B cell (primary cell): ENCODE measurements around the gene CACNA2D1. TPM values are rescaled to one million over a fixed set of nuclear protein-coding genes. Genes with fewer than 3 reads are reported as not detected.

Source experiments
- ATAC-seq: fragments of 200-7000 bp; cut with Tn5 transposase; one replicate; pipeline ENCODE4 v1.10.0; 2021; ENCODE audit warnings: low read depth, mild to moderate bottlenecking, moderate number of reproducible peaks, moderate library complexity
- CTCF ChIA-PET: fragments of 350-600 bp; sonication (Branson Sonifier 250); formaldehyde crosslinking; loops from one replicate; lab custom pipeline; 2021; ENCODE audit warnings: antibody characterized with exemption, inconsistent platforms; lab: Charles Lee
- POLR2A ChIA-PET: fragments of 350-600 bp; sonication (Branson Sonifier 250); formaldehyde crosslinking; loops from one replicate; lab custom pipeline; 2021; ENCODE audit warnings: antibody characterized with exemption; lab: Charles Lee
- DNase-seq: peaks from one replicate; pipeline ENCODE4 v3.0.0; 2013
- H2AFZ ChIP-seq: 2 replicates; pipeline ENCODE4 v1.6.1; 2012; ENCODE audit warnings: mild to moderate bottlenecking, low read depth, low read length; ENCODE audit not compliant: insufficient read depth, poor library complexity, severe bottlenecking
- H3K27ac ChIP-seq, 2 donors: 1 replicate in 1 of 2; 2 replicates in 1 of 2; pipeline ENCODE4 v1.5.1; 2012 to 2013; ENCODE audit warnings: low read length in 2 of 2, mild to moderate bottlenecking in 2 of 2, moderate library complexity in 1 of 2
- H3K27me3 ChIP-seq, 4 experiments: fragments of 200-600 bp in 1 of 4; sonication (generic) in 1 of 4; replicated peaks in 1 of 4; 1 replicate in 2 of 4; 2 replicates in 2 of 4; pipeline versions ENCODE4 v1.6.1 to v1.7.0; 2013 to 2016; ENCODE audit warnings: low read length in 3 of 4, mild to moderate bottlenecking in 2 of 4, mixed read lengths in 1 of 4, moderate library complexity in 1 of 4; ENCODE audit not compliant: insufficient read depth in 4 of 4, control insufficient read depth in 3 of 4; ENCODE audit errors: control extremely low read depth in 1 of 4
- H3K36me3 ChIP-seq, 2 experiments: replicated peaks in 1 of 2; 1 replicate in 1 of 2; 2 replicates in 1 of 2; pipeline versions ENCODE4 v1.6.1 to v1.7.1; 2013; ENCODE audit warnings: low read length in 1 of 2; ENCODE audit not compliant: insufficient read depth in 2 of 2, control insufficient read depth in 1 of 2; ENCODE audit errors: control extremely low read depth in 1 of 2, extremely low read depth in 1 of 2
- H3K4me1 ChIP-seq, 2 donors: fragments of 200-600 bp in 1 of 2; sonication (generic) in 1 of 2; 1 replicate in 1 of 2; 2 replicates in 1 of 2; pipeline versions ENCODE4 v1.5.1 to v1.6.1; 2013 to 2017; ENCODE audit warnings: low read length in 2 of 2; ENCODE audit not compliant: control insufficient read depth in 2 of 2, insufficient read depth in 2 of 2
- H3K4me2 ChIP-seq: replicated peaks from 2 replicates; pipeline ENCODE3; 2012; ENCODE audit warnings: mild to moderate bottlenecking, low read depth, low read length; ENCODE audit not compliant: poor library complexity, severe bottlenecking
- H3K4me3 ChIP-seq, 5 experiments: fragments of 200-600 bp in 1 of 5; sonication (generic) in 1 of 5; 1 replicate in 3 of 5; 2 replicates in 2 of 5; pipeline versions ENCODE4 v1.5.1 to v1.7.0; 2011 to 2016; ENCODE audit warnings: low read length in 4 of 5, mild to moderate bottlenecking in 4 of 5, low read depth in 2 of 5, control low read depth in 1 of 5, moderate library complexity in 1 of 5; ENCODE audit not compliant: insufficient read depth in 1 of 5; ENCODE audit errors: control extremely low read depth in 1 of 5, extremely low read depth in 1 of 5
- H3K79me2 ChIP-seq: fragments of 200-600 bp; sonication (generic); one replicate; pipeline ENCODE4 v1.6.0; 2016; ENCODE audit warnings: low read length; ENCODE audit not compliant: control insufficient read depth, insufficient read depth
- H3K9ac ChIP-seq: fragments of 200-600 bp; sonication (generic); 2 replicates; pipeline ENCODE4 v1.6.1; 2017; ENCODE audit warnings: mild to moderate bottlenecking, low read length, moderate library complexity
- H3K9me3 ChIP-seq, 3 donors: one replicate each; pipeline versions ENCODE4 v1.6.1 to v1.7.1; 2013; ENCODE audit warnings: low read length in 2 of 3; ENCODE audit not compliant: control insufficient read depth in 2 of 3, insufficient read depth in 1 of 3; ENCODE audit errors: control extremely low read depth in 1 of 3
- H4K20me1 ChIP-seq: 2 replicates; pipeline ENCODE4 v1.6.0; 2012; ENCODE audit warnings: mild to moderate bottlenecking, low read length; ENCODE audit not compliant: insufficient read depth, control insufficient read depth, poor library complexity, severe bottlenecking
- H3K27ac Mint-ChIP-seq: one replicate; pipeline ENCODE4 v1.8.0; 2021; ENCODE audit warnings: mixed read lengths
- H3K27me3 Mint-ChIP-seq: one replicate; pipeline ENCODE4 v1.8.0; 2021; ENCODE audit warnings: mixed read lengths
- H3K4me1 Mint-ChIP-seq: one replicate; pipeline ENCODE4 v1.8.0; 2021; ENCODE audit warnings: mixed read lengths
- H3K4me3 Mint-ChIP-seq: one replicate; pipeline ENCODE4 v1.8.0; 2021; ENCODE audit warnings: mixed read lengths
- H3K9me3 Mint-ChIP-seq: one replicate; pipeline ENCODE4 v1.8.0; 2022; ENCODE audit warnings: mixed read lengths; ENCODE audit not compliant: insufficient read depth
- CTCF ChIP-seq: fragments of 200-600 bp; IDR thresholded peaks from one replicate; pipeline ENCODE4 v1.8.0; 2022; ENCODE audit warnings: antibody characterized with exemption, mild to moderate bottlenecking
- EZH2 ChIP-seq: IDR thresholded peaks from 2 replicates; pipeline ENCODE4 v1.6.1; 2012; ENCODE audit warnings: borderline replicate concordance, low read depth, mild to moderate bottlenecking, moderate library complexity, low read length; ENCODE audit not compliant: insufficient read depth, poor library complexity, severe bottlenecking
- WGBS: methylation state at CpG from one replicate; pipeline ENCODE4 v1.1.5; 2013; ENCODE audit warnings: missing lambda C conversion rate; ENCODE audit not compliant: insufficient coverage; 5-methylcytosine and 5-hydroxymethylcytosine counted together
- intact Hi-C: fragments of 100-400 bp; cut with micrococcal nuclease; formaldehyde crosslinking; loops from one replicate; pipeline ENCODE4 v1.10.0; 2022
- polyA plus RNA-seq: library from polyadenylated mRNA; depleted of rRNA; stranded (reverse); fragments of >200 nt; gene quantifications from 2 replicates; pipeline ENCODE4 v1.2.3, GENCODE V29; 2012
- total RNA-seq, 2 donors: library from RNA; stranded (reverse); fragments of 120-200 nt in 1 of 2; gene quantifications; 1 replicate in 1 of 2; 2 replicates in 1 of 2; pipeline versions ENCODE4 v1.2.3 to v1.2.4, GENCODE V29; 2013 to 2022

The CACNA2D1 gene
- total and polyA plus RNA-seq, 2 donors (not counting 1 experiment from before 2014, with no cell fraction given): not detected

- Histone ChIP-seq H3K27me3 (no peaks in the 10 kb centered on the region), H2AFZ (no peak overlapping the region), H3K4me3 (no peak overlapping the region), H3K9ac (no peak overlapping the region), H4K20me1 (no peaks in the 10 kb centered on the region), H3K36me3 (no peaks in the 10 kb centered on the region), H3K27ac (no peak overlapping the region), H3K9me3 (peaks cover 0 to 14% (median 2%) of the 10 kb centered on the region in 3 donors), H3K4me2 (no peak overlapping the region), H3K4me1 (no peaks in the 10 kb centered on the region), H3K79me2 (no peaks in the 10 kb centered on the region)
- H3K9me3 Mint-ChIP-seq: no peaks in the 10 kb centered on the region
- no peaks in the 10 kb centered on the region for H3K4me1 Mint-ChIP-seq
- no peak overlapping the region for H3K4me3 Mint-ChIP-seq
- H3K27me3 Mint-ChIP-seq: no peaks in the 10 kb centered on the region
- ChIA-PET CTCF (no interaction called here), POLR2A (no interaction called here)
- no peak for TF ChIP-seq CTCF
- no peak for TF ChIP-seq EZH2
- WGBS: 100% methylated on average over 1 of the region's 4 CpGs
- ATAC-seq (no peak), DNase-seq (no peak)
- intact Hi-C loops: no loop called here
- no peak overlapping the region for H3K27ac Mint-ChIP-seq
Measured at GRCh38 chr7:82305347-82306005, 138.1 kb downstream of the CACNA2D1 start.

- Mint-ChIP-seq H3K4me3 (no peak overlapping the region), H3K27me3 (no peaks in the 10 kb centered on the region)
- POLR2A ChIA-PET: no interaction called here
Measured at GRCh38 chr7:82294865-82295264, 148.7 kb downstream of the CACNA2D1 start.

More at GRCh38 chr7:82294865-82295264, 148.7 kb downstream of the CACNA2D1 start:
- TF ChIP-seq CTCF (no peak), EZH2 (no peak)
- Mint-ChIP-seq H3K9me3 (no peaks in the 10 kb centered on the region), H3K27ac (no peak overlapping the region), H3K4me1 (no peaks in the 10 kb centered on the region)
- CTCF ChIA-PET: no interaction called here
- Histone ChIP-seq H2AFZ (no peak overlapping the region), H3K79me2 (no peaks in the 10 kb centered on the region), H3K36me3 (no peaks in the 10 kb centered on the region), H3K4me3 (no peak overlapping the region), H3K27me3 (no peaks in the 10 kb centered on the region), H3K4me2 (no peak overlapping the region), H3K9me3 (peaks cover 0 to 3% (median 0%) of the 10 kb centered on the region in 3 donors), H4K20me1 (no peaks in the 10 kb centered on the region), H3K9ac (no peak overlapping the region), H3K27ac (no peak overlapping the region), H3K4me1 (no peaks in the 10 kb centered on the region)
- DNase-seq (no peak), ATAC-seq (no peak)
- no CpG with 5 or more reads among the region's 1 CpG for WGBS
- intact Hi-C loops: no loop called here
